Mammary epithelial cell (primary cell): ENCODE data around the gene RFTN1.

Experiments used
- EZH2 ChIP-seq: IDR thresholded peaks from 2 replicates; pipeline ENCODE4 v1.6.1; 2012; ENCODE audit warnings: low read length, inconsistent platforms, borderline replicate concordance
- TF ChIP-seq, protein P1 (sequence below), 2 donors: IDR thresholded peaks in 1 of 2; conservative IDR thresholded peaks in 1 of 2; 2 replicates each; pipeline ENCODE4 v1.5.1; 2011 to 2012; ENCODE audit warnings: inconsistent platforms in 2 of 2, low read length in 2 of 2, mild to moderate bottlenecking in 2 of 2, control low read depth in 1 of 2, low read depth in 1 of 2; ENCODE audit not compliant: insufficient read depth in 1 of 2; ENCODE audit errors: extremely low read depth in 1 of 2

DNA sequence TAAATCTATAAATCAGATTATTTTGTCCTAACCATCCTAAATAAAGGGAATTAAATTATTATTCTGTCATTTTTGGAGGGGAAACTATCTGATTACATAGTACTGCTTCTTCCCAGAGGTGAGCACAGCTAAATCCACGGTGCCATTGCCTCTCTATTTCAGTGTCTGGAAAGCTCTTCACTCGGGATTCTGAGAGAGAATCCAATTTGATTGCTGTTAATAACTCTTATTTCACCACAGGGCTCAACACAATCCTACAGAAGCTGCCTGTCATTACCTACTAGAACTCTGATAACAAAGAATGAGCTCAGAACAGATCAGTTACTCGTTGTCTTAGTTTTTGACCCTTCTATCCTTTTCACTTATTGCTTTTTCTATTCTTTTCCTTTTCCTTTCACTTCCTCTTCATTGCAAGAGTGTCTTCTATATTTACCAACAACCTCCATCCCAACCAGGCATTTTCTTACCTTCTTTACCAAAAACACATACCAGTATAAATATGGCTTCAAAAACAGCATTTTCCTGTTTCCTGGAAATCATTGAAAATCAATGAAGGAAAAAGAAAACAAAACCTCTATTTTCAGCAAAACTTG is 218.1 kb downstream of the RFTN1 start:
- TF ChIP-seq, protein P1, sequence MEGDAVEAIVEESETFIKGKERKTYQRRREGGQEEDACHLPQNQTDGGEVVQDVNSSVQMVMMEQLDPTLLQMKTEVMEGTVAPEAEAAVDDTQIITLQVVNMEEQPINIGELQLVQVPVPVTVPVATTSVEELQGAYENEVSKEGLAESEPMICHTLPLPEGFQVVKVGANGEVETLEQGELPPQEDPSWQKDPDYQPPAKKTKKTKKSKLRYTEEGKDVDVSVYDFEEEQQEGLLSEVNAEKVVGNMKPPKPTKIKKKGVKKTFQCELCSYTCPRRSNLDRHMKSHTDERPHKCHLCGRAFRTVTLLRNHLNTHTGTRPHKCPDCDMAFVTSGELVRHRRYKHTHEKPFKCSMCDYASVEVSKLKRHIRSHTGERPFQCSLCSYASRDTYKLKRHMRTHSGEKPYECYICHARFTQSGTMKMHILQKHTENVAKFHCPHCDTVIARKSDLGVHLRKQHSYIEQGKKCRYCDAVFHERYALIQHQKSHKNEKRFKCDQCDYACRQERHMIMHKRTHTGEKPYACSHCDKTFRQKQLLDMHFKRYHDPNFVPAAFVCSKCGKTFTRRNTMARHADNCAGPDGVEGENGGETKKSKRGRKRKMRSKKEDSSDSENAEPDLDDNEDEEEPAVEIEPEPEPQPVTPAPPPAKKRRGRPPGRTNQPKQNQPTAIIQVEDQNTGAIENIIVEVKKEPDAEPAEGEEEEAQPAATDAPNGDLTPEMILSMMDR (conservative IDR thresholded peaks at IDR 0.05 in 1 of 2, IDR thresholded peaks at IDR 0.05 in 1 of 2; ENCODE audit: extremely low read depth in 1 of 2, insufficient read depth in 1 of 2, low read depth in 1 of 2, low read length in 2 of 2) = no peak
- no peak for TF ChIP-seq EZH2
